A549 (cell line): Measurements from ENCODE around the gene GNG12. TPM values are rescaled to one million over a fixed set of nuclear protein-coding genes. Genes with fewer than 3 reads are reported as not detected.
A peak's percentile ranks its signal among the peaks of the same experiment; 100 is the strongest.

Source experiments
- ATAC-seq, 2 experiments: fragments of 200-7000 bp in 1 of 2; fragments of >200 bp in 1 of 2; cut with Nextera tagmentation in 1 of 2; cut with Tn5 transposase in 1 of 2; 3 replicates each; pipeline versions ENCODE4 v1.8.0 to v1.9.1; 2018 to 2020; ENCODE audit warnings: mild to moderate bottlenecking in 1 of 2, moderate library complexity in 1 of 2
- CTCF ChIA-PET: fragments of 300-600 bp; sonication (Branson Sonifier 250); formaldehyde crosslinking; extraction: SDS; loops from one replicate; lab custom pipeline; 2021; ENCODE audit warnings: antibody characterized with exemption, inconsistent platforms; lab: Yijun Ruan, JAX
- POLR2A ChIA-PET: fragments of 350-600 bp; formaldehyde crosslinking; extraction: SDS; loops from one replicate; lab custom pipeline; 2021; ENCODE audit warnings: antibody characterized with exemption, inconsistent platforms; lab: Yijun Ruan, JAX
- DNase-seq, 2 experiments: peaks; one replicate each; pipeline versions ENCODE4 v3.0.0 to v3.0.0-alpha.2; 2011 to 2016; ENCODE audit warnings: low read depth in 1 of 2, low spot score in 1 of 2
- FAIRE-seq: peaks from 2 replicates; lab custom pipeline; 2011; peaks lifted over from hg19 to GRCh38; lab: Jason Lieb, UNC
- H3K27ac ChIP-seq, 2 experiments: fragments of >200 bp; sonication (Bioruptor Twin); formaldehyde crosslinking; 3 replicates each; pipeline ENCODE4 v1.5.1; 2016 to 2017
- H3K4me1 ChIP-seq: fragments of >200 bp; sonication (Bioruptor Twin); formaldehyde crosslinking; 3 replicates; pipeline ENCODE4 v1.6.1; 2016
- H3K4me2 ChIP-seq: fragments of >200 bp; sonication (Bioruptor Twin); formaldehyde crosslinking; 3 replicates; pipeline ENCODE4 v1.6.1; 2016
- H3K4me3 ChIP-seq: fragments of >200 bp; sonication (Bioruptor Twin); formaldehyde crosslinking; 3 replicates; pipeline ENCODE4 v1.5.1; 2016
- H3K9me3 ChIP-seq: fragments of >200 bp; sonication (Bioruptor Twin); formaldehyde crosslinking; 3 replicates; pipeline ENCODE4 v1.6.1; 2016
- CBX2 ChIP-seq: fragments of 200-600 bp; sonication (generic); IDR thresholded peaks from 2 replicates; pipeline ENCODE4 v1.6.1; 2016; ENCODE audit warnings: low read depth, mild to moderate bottlenecking, borderline replicate concordance
- CEBPB ChIP-seq, 2 experiments: fragments of >200 bp in 1 of 2; sonication (Bioruptor Twin) in 1 of 2; formaldehyde crosslinking in 1 of 2; IDR thresholded peaks; 2 replicates each; pipeline ENCODE4 v1.6.1; 2012 to 2016
- CTCF ChIP-seq: fragments of >200 bp; sonication (Bioruptor Twin); formaldehyde crosslinking; IDR thresholded peaks from 3 replicates; pipeline ENCODE4 v1.5.1; 2016
- EHF ChIP-seq: fragments of 250-450 bp; sonication (Bioruptor Pico); IDR thresholded peaks from 2 replicates; pipeline ENCODE4 v1.5.0; 2020; ENCODE audit warnings: mild to moderate bottlenecking
- ESRRA ChIP-seq: fragments of 150-350 bp; IDR thresholded peaks from 2 replicates; pipeline ENCODE4 v1.6.1; 2014; ENCODE audit warnings: mild to moderate bottlenecking, low read length, borderline replicate concordance
- PHF8 ChIP-seq: fragments of 200-600 bp; sonication (generic); IDR thresholded peaks from 2 replicates; pipeline ENCODE4 v1.6.1; 2016; ENCODE audit warnings: low read depth, mild to moderate bottlenecking, antibody characterized with exemption, moderate library complexity, borderline replicate concordance
- POLR2AphosphoS2 ChIP-seq: conservative IDR thresholded peaks from 2 replicates; pipeline ENCODE4 v1.6.1; 2012; ENCODE audit warnings: low read length, improper control_type of control experiment, inconsistent platforms
- RFX5 ChIP-seq: fragments of 450-650 bp; IDR thresholded peaks from 2 replicates; pipeline ENCODE4 v1.7.1; 2014; ENCODE audit warnings: antibody characterized with exemption, mild to moderate bottlenecking, moderate library complexity
- SMC3 ChIP-seq: fragments of >200 bp; sonication (Bioruptor Twin); formaldehyde crosslinking; IDR thresholded peaks from 3 replicates; pipeline ENCODE4 v1.6.1; 2018; ENCODE audit warnings: inconsistent platforms
- WGBS: methylation state at CpG from one replicate; pipeline ENCODE4 v1.1.6; 2017; ENCODE audit errors: missing lambda C conversion rate; 5-methylcytosine and 5-hydroxymethylcytosine counted together
- polyA plus RNA-seq, 4 experiments: library from polyadenylated mRNA; depleted of rRNA in 3 of 4; stranded (reverse); fragments of >200 nt; fragmentation: RNase III in 1 of 4; extraction: RNeasy Plus Mini Kit Qiagen cat#74134 plus additional on column Dnase treatment in 1 of 4; gene quantifications; 2 replicates in 3 of 4; 3 replicates in 1 of 4; pipeline ENCODE4 v1.2.3, GENCODE V29; 2011 to 2017
- small RNA-seq, 6 experiments: library from RNA; depleted of rRNA; stranded (forward); fragments of <200 nt; gene quantifications; one replicate each; pipeline ENCODE3, GENCODE V24; 2012
- TF ChIP-seq, protein P1 (sequence below): fragments of 150-350 bp; IDR thresholded peaks from 2 replicates; pipeline ENCODE4 v1.6.1; 2014; ENCODE audit warnings: low read depth, mild to moderate bottlenecking, low read length
- TF ChIP-seq, protein P2 (sequence below): fragments of 250-450 bp; sonication (Bioruptor Pico); IDR thresholded peaks from 2 replicates; pipeline ENCODE4 v1.5.0; 2020; ENCODE audit warnings: low read depth, mild to moderate bottlenecking, moderate library complexity
- TF ChIP-seq, protein P3 (sequence below): fragments of >200 bp; sonication (Bioruptor Twin); formaldehyde crosslinking; IDR thresholded peaks from 2 replicates; pipeline ENCODE4 v1.6.1; 2016
- TF ChIP-seq, protein P4 (sequence below): IDR thresholded peaks from 2 replicates; pipeline ENCODE4 v1.6.1; 2012; ENCODE audit warnings: low read depth, borderline replicate concordance

The GNG12 gene
- polyA plus RNA-seq, 2 of the 4 experiments (the other 2 are of a cell fraction), result 91.8 to 132 TPM

DNA sequence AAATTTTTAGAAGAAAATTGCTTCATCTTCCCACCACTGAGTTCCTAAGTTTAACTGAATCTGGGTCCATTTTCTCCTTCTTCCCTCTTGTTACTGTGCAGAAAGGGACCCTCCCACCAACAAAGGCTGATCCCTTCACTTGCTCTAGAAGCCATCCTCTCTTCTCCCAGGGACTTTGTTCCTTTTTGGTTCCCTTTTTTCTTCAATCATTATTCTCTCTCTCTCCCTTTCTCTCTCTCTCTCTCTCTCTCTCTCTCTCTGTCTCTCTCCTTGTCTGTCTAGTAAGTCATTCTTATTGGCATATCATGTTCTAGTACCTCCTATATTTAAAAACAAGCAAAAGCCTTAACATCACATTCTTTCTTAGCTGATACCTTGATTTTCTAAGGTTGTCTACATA, 180.0 kb downstream of the GNG12 start:
- H3K27ac ChIP-seq, result peak overlapping the region in 1 of 2 experiments; percentile 51; a peak in 2 of 6 replicates
- DNase-seq, result no peak
- H3K4me2 ChIP-seq, result peak overlapping the region; percentile 48
- no peak for ATAC-seq
- FAIRE-seq, result no peak
- peaks cover 12% of the 10 kb centered on the region for H3K4me1 ChIP-seq
- no peak overlapping the region for H3K4me3 ChIP-seq
- POLR2A ChIA-PET, result interaction anchor here (0.6 kb wide), 1 partner anchor 33 kb away, joined by 5 read pairs; no protein-coding TSS in a partner anchor
- TF ChIP-seq PHF8, result no peak
- TF ChIP-seq, protein P1, sequence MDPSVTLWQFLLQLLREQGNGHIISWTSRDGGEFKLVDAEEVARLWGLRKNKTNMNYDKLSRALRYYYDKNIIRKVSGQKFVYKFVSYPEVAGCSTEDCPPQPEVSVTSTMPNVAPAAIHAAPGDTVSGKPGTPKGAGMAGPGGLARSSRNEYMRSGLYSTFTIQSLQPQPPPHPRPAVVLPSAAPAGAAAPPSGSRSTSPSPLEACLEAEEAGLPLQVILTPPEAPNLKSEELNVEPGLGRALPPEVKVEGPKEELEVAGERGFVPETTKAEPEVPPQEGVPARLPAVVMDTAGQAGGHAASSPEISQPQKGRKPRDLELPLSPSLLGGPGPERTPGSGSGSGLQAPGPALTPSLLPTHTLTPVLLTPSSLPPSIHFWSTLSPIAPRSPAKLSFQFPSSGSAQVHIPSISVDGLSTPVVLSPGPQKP, result no peak
- TF ChIP-seq, protein P2, sequence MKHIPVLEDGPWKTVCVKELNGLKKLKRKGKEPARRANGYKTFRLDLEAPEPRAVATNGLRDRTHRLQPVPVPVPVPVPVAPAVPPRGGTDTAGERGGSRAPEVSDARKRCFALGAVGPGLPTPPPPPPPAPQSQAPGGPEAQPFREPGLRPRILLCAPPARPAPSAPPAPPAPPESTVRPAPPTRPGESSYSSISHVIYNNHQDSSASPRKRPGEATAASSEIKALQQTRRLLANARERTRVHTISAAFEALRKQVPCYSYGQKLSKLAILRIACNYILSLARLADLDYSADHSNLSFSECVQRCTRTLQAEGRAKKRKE (CRISPR knock-in tag), result no peak
- TF ChIP-seq CTCF, result no peak
- TF ChIP-seq, protein P3, sequence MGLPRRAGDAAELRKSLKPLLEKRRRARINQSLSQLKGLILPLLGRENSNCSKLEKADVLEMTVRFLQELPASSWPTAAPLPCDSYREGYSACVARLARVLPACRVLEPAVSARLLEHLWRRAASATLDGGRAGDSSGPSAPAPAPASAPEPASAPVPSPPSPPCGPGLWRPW, result no peak
- no peak for TF ChIP-seq RFX5
- no peak for TF ChIP-seq EHF (CRISPR knock-in tag)
- CTCF ChIA-PET, result no interaction called here
- H3K9me3 ChIP-seq, result no peaks in the 10 kb centered on the region

DNA sequence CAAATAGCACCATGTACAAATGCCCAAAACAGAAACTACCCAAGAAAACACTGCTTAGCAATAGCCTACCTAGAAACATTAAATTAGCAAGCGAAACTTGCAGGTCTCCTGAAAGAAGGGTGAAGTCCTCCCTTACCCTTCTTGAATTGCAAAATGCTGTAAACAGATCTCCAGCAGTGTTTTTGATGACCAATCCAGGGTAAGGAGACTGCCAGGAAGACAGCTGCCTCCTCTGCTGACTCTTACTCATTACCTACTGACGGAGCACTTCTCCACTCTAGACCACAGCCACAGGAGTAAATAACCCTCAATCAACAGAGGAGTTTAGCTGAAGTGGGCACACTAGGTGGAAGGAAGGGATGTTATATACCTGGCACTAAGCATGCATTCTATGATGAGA, 180.5 kb downstream of the GNG12 start:
- POLR2A ChIA-PET, result interaction anchor here (0.6 kb wide), 1 partner anchor 34 kb away, joined by 5 read pairs; no protein-coding TSS in a partner anchor
- peak overlapping the region; percentile 48 for H3K4me2 ChIP-seq
- ATAC-seq (peak; percentile 82 to 94), FAIRE-seq (no peak), DNase-seq (peak in 1 of 2 experiments; percentile 29)
- peak overlapping the region in 1 of 2 experiments; percentile 51; a peak in 2 of 6 replicates for H3K27ac ChIP-seq
- TF ChIP-seq ESRRA (no peak), CBX2 (no peak), RFX5 (no peak), SMC3 (no peak), CEBPB (IDR thresholded peaks at IDR 0.05) (0 out of 4 replicates have a peak, but pooled peaks of 1 of the 2 experiments have one; percentile 9), POLR2AphosphoS2 (no peak)
- TF ChIP-seq, protein P1, result no peak
- TF ChIP-seq, protein P4, sequence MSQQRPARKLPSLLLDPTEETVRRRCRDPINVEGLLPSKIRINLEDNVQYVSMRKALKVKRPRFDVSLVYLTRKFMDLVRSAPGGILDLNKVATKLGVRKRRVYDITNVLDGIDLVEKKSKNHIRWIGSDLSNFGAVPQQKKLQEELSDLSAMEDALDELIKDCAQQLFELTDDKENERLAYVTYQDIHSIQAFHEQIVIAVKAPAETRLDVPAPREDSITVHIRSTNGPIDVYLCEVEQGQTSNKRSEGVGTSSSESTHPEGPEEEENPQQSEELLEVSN, result no peak
- no peaks in the 10 kb centered on the region for H3K9me3 ChIP-seq
- H3K4me1 ChIP-seq, result peaks cover 12% of the 10 kb centered on the region
- WGBS, result 39% methylated on average over 2 of the region's 2 CpGs
- no peak overlapping the region for H3K4me3 ChIP-seq
- CTCF ChIA-PET, result no interaction called here

Small RNA genes within 50 kb of the gene (small RNA-seq; reads per million reads assigned to genes)
- gene RN7SL392P (0 reads per million in 6 experiments), gene RNU7-80P (0 reads per million in 6 experiments)

Other genes starting within 250 kb of the GNG12 start
- 26.6 and 44.7 TPM in 2 replicates for gene GADD45A, start 148.3 kb downstream of the GNG12 start, polyA plus RNA-seq (2011; rRNA removed)
- 36.0 to 49.6 TPM (median 41.6 TPM) in 3 replicates for gene GADD45A, start 148.3 kb downstream of the GNG12 start, polyA plus RNA-seq (2017; fragmentation: RNase III; extraction: RNeasy Plus Mini Kit Qiagen cat#74134 plus additional on column Dnase treatment)
- gene DIRAS3, start 217.2 kb upstream of the GNG12 start, polyA plus RNA-seq (2011; rRNA removed), result 3.3 and 3.6 TPM in 2 replicates
- gene DIRAS3, start 217.2 kb upstream of the GNG12 start, polyA plus RNA-seq (2017; fragmentation: RNase III; extraction: RNeasy Plus Mini Kit Qiagen cat#74134 plus additional on column Dnase treatment), result 1.4 to 2.0 TPM (median 1.8 TPM) in 3 replicates